ENCODE measurements around the gene CAPN5. TPM values are rescaled to one million over a fixed set of nuclear protein-coding genes. Genes with fewer than 3 reads are reported as not detected.
"Not testable (repeated sequence)": the region's sequence is repeated elsewhere in the genome, so short reads cannot be mapped to it uniquely, and the experiment has no call there.

Gene CAPN5
- total and polyA plus RNA-seq, 2 donors: 1.5 to 3.0 TPM

GRCh38 chr11:77096591-77097019 lies 29.8 kb downstream of the CAPN5 start:
- Histone ChIP-seq H3K27ac (ENCODE audit: low read depth in 1 of 2, low read length in 1 of 2) (no peak overlapping the region), H3K4me1 (ENCODE audit: control insufficient read depth in 2 of 2, insufficient read depth in 2 of 2, low read length in 2 of 2) (no peaks in the 10 kb centered on the region), H3K36me3 (ENCODE audit: control insufficient read depth in 2 of 2, insufficient read depth in 2 of 2, low read length in 1 of 2) (no peaks in the 10 kb centered on the region), H3K4me3 (ENCODE audit: low read length in 2 of 2) (no peak overlapping the region), H3K27me3 (ENCODE audit: control insufficient read depth in 2 of 2, insufficient read depth in 1 of 2, low read length in 1 of 2) (no peaks in the 10 kb centered on the region), H3K9me3 (ENCODE audit: control insufficient read depth in 2 of 2, insufficient read depth in 1 of 2, low read length in 1 of 2) (no peaks in the 10 kb centered on the region)
- DNase-seq (ENCODE audit: low read depth in 6 of 9, low spot score in 9 of 9): no peak
- 97% methylated on average over 8 of the region's 8 CpGs for WGBS

- H3K9me3 ChIP-seq (ENCODE audit: control insufficient read depth in 2 of 2, insufficient read depth in 1 of 2, low read length in 1 of 2); H3K36me3 ChIP-seq (ENCODE audit: control insufficient read depth in 2 of 2, insufficient read depth in 2 of 2, low read length in 1 of 2); H3K4me1 ChIP-seq (ENCODE audit: control insufficient read depth in 2 of 2, insufficient read depth in 2 of 2, low read length in 2 of 2); H3K27ac ChIP-seq (ENCODE audit: low read depth in 1 of 2, low read length in 1 of 2); H3K27me3 ChIP-seq (ENCODE audit: control insufficient read depth in 2 of 2, insufficient read depth in 1 of 2, low read length in 1 of 2); H3K4me3 ChIP-seq (ENCODE audit: low read length in 2 of 2); DNase-seq (ENCODE audit: low read depth in 6 of 9, low spot score in 9 of 9): not testable (repeated sequence)
- 85% methylated on average over 4 of the region's 4 CpGs for WGBS
Measured at GRCh38 chr11:77097180-77097579, 30.4 kb downstream of the CAPN5 start.

DNA sequence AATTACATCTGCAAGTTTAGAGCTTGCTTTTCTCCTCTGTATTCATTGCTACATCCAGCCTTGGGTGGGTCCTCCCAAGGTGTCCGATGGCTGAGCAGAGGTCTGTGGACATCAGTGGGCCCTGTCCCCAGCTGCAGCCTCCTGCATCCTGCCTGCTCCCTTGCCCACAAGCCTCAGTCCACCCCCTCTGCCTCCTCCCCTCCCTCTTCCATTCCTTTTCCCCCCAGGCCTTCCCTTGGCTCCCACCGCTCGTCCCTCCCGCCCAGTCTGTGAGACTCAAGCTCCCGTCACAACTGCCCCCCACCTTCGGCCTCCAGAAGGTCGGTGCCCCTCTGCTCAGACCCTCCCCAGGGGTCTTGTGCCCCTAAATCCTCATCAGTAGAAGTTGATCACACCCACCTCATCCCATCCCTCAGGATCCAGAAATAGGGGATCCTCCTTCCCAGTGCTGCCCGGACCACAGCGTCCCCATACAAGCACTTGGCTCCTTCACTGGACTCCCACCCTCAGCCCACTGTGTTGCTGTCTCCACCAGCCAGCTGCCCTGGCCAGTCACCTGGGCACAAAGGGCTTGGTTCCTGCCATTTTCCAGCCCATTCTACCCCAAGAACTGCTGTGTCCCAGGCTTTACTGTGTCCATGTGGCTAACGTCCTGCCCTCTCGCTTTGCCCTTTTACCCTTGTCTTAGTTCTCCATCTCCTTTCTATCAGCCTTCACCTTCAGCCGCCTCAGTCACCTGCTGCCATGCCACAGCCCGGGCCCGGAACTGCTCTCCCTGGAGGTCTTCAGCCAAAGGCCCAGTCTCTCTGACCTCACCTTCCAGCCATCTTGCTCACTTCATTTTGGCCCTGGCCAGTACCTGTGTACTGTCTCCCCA lies 33.6 kb downstream of the CAPN5 start:
- H3K27me3 ChIP-seq (ENCODE audit: control insufficient read depth in 2 of 2, insufficient read depth in 1 of 2, low read length in 1 of 2): no peaks in the 10 kb centered on the region
- no peak overlapping the region for H3K27ac ChIP-seq (ENCODE audit: low read depth in 1 of 2, low read length in 1 of 2)
- no peak for DNase-seq (ENCODE audit: low read depth in 6 of 9, low spot score in 9 of 9)
- no peaks in the 10 kb centered on the region for H3K4me1 ChIP-seq (ENCODE audit: control insufficient read depth in 2 of 2, insufficient read depth in 2 of 2, low read length in 2 of 2)
- no peaks in the 10 kb centered on the region for H3K36me3 ChIP-seq (ENCODE audit: control insufficient read depth in 2 of 2, insufficient read depth in 2 of 2, low read length in 1 of 2)
- no peaks in the 10 kb centered on the region for H3K9me3 ChIP-seq (ENCODE audit: control insufficient read depth in 2 of 2, insufficient read depth in 1 of 2, low read length in 1 of 2)
- no peak overlapping the region for H3K4me3 ChIP-seq (ENCODE audit: low read length in 2 of 2)
- 96% methylated on average over 14 of the region's 14 CpGs for WGBS

GRCh38 chr11:77101043-77101537 lies 34.3 kb downstream of the CAPN5 start:
- H3K27me3 ChIP-seq (ENCODE audit: control insufficient read depth in 2 of 2, insufficient read depth in 1 of 2, low read length in 1 of 2): no peaks in the 10 kb centered on the region

GRCh38 chr11:77102246-77103210 lies 35.8 kb downstream of the CAPN5 start, which contains the start of gene OMP:
OMP (plus strand) TSS chr11:77102840; CDS start chr11:77102840, 0 bp downstream.
- H3K9me3 ChIP-seq (ENCODE audit: control insufficient read depth in 2 of 2, insufficient read depth in 1 of 2, low read length in 1 of 2): no peaks in the 10 kb centered on the region
- DNase-seq (ENCODE audit: low read depth in 6 of 9, low spot score in 9 of 9): no peak
- H3K27me3 ChIP-seq (ENCODE audit: control insufficient read depth in 2 of 2, insufficient read depth in 1 of 2, low read length in 1 of 2): no peaks in the 10 kb centered on the region
- 96% methylated on average over 37 of the region's 37 CpGs for WGBS
- no peaks in the 10 kb centered on the region for H3K36me3 ChIP-seq (ENCODE audit: control insufficient read depth in 2 of 2, insufficient read depth in 2 of 2, low read length in 1 of 2)
- H3K4me3 ChIP-seq (ENCODE audit: low read length in 2 of 2): no peak within 1 kb of the TSS
- no peaks in the 10 kb centered on the region for H3K4me1 ChIP-seq (ENCODE audit: control insufficient read depth in 2 of 2, insufficient read depth in 2 of 2, low read length in 2 of 2)
- H3K27ac ChIP-seq (ENCODE audit: low read depth in 1 of 2, low read length in 1 of 2): no peak within 1 kb of the TSS

More at GRCh38 chr11:77101043-77101537, 34.3 kb downstream of the CAPN5 start:
- Histone ChIP-seq H3K4me3 (ENCODE audit: low read length in 2 of 2) (no peak overlapping the region), H3K27ac (ENCODE audit: low read depth in 1 of 2, low read length in 1 of 2) (no peak overlapping the region), H3K36me3 (ENCODE audit: control insufficient read depth in 2 of 2, insufficient read depth in 2 of 2, low read length in 1 of 2) (no peaks in the 10 kb centered on the region), H3K4me1 (ENCODE audit: control insufficient read depth in 2 of 2, insufficient read depth in 2 of 2, low read length in 2 of 2) (no peaks in the 10 kb centered on the region), H3K9me3 (ENCODE audit: control insufficient read depth in 2 of 2, insufficient read depth in 1 of 2, low read length in 1 of 2) (no peaks in the 10 kb centered on the region)
- 90% methylated on average over 5 of the region's 5 CpGs for WGBS
- peak in 2 of 9 donors; percentile 13 to 24 for DNase-seq (ENCODE audit: low read depth in 6 of 9, low spot score in 9 of 9)

GRCh38 chr11:77103319-77103718 lies 36.5 kb downstream of the CAPN5 start:
- no peak overlapping the region for H3K27ac ChIP-seq (ENCODE audit: low read depth in 1 of 2, low read length in 1 of 2)
- H3K36me3 ChIP-seq (ENCODE audit: control insufficient read depth in 2 of 2, insufficient read depth in 2 of 2, low read length in 1 of 2): no peaks in the 10 kb centered on the region
- peaks cover 0 to 5% of the 10 kb centered on the region in 2 donors for H3K4me1 ChIP-seq (ENCODE audit: control insufficient read depth in 2 of 2, insufficient read depth in 2 of 2, low read length in 2 of 2)
- H3K9me3 ChIP-seq (ENCODE audit: control insufficient read depth in 2 of 2, insufficient read depth in 1 of 2, low read length in 1 of 2): no peaks in the 10 kb centered on the region
- no peaks in the 10 kb centered on the region for H3K27me3 ChIP-seq (ENCODE audit: control insufficient read depth in 2 of 2, insufficient read depth in 1 of 2, low read length in 1 of 2)
- H3K4me3 ChIP-seq (ENCODE audit: low read length in 2 of 2): no peak overlapping the region
- no peak for DNase-seq (ENCODE audit: low read depth in 6 of 9, low spot score in 9 of 9)
- WGBS: 79% methylated on average over 2 of the region's 2 CpGs

DNA sequence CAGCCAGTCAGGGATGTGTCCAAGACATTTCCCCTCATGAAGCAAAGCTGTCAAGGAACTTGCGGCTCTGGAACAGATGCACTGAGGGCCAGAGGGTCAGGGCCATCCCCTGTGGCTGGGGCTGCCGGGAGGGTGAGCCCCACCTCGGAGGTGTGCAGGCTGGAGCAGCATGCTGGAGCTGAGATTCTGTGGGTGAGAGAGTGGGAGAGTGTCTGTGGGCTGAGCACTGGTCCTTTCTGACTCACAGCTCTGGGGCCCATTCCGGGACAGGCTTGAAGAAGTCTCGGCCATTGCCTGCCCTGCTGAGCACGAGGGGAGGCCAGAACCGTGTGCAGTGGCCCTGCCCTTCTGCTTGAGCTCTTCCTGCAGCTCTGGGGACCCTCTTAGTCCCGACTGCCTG lies 38.0 kb downstream of the CAPN5 start:
- 97% methylated on average over 8 of the region's 8 CpGs for whole genome bisulfite sequencing
- no peak overlapping the region for H3K27ac ChIP-seq (ENCODE audit: low read depth in 1 of 2, low read length in 1 of 2)
- H3K36me3 ChIP-seq (ENCODE audit: control insufficient read depth in 2 of 2, insufficient read depth in 2 of 2, low read length in 1 of 2): no peaks in the 10 kb centered on the region
- no peak for DNase-seq (ENCODE audit: low read depth in 6 of 9, low spot score in 9 of 9)
- no peaks in the 10 kb centered on the region for H3K27me3 ChIP-seq (ENCODE audit: control insufficient read depth in 2 of 2, insufficient read depth in 1 of 2, low read length in 1 of 2)
- H3K9me3 ChIP-seq (ENCODE audit: control insufficient read depth in 2 of 2, insufficient read depth in 1 of 2, low read length in 1 of 2): no peaks in the 10 kb centered on the region
- H3K4me3 ChIP-seq (ENCODE audit: low read length in 2 of 2): no peak overlapping the region
- peaks cover 0 to 5% of the 10 kb centered on the region in 2 donors for H3K4me1 ChIP-seq (ENCODE audit: control insufficient read depth in 2 of 2, insufficient read depth in 2 of 2, low read length in 2 of 2)

DNA sequence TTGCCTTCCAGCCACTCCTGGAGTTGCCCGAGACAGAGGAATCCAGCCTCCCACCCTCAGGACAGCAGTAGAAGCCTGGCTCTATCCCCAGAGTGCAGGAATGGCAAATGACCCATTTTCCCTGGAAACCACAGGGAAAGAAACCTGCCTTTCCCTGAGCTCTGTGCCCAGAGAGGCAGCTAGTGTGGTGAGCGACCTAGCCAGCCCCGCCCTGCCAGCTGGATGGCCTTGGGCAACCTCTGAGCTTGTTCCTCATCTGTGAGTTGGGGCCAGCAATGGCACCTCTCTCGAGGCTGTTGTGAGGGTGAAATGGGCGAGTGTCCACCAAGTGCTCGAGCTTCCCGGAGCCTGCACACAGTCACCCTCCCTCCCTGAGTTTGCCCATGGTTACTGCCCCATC lies 39.5 kb downstream of the CAPN5 start:
- Histone ChIP-seq H3K36me3 (ENCODE audit: control insufficient read depth in 2 of 2, insufficient read depth in 2 of 2, low read length in 1 of 2) (no peaks in the 10 kb centered on the region), H3K4me3 (ENCODE audit: low read length in 2 of 2) (no peak overlapping the region), H3K9me3 (ENCODE audit: control insufficient read depth in 2 of 2, insufficient read depth in 1 of 2, low read length in 1 of 2) (no peaks in the 10 kb centered on the region), H3K4me1 (ENCODE audit: control insufficient read depth in 2 of 2, insufficient read depth in 2 of 2, low read length in 2 of 2) (peaks cover 0 to 5% of the 10 kb centered on the region in 2 donors), H3K27me3 (ENCODE audit: control insufficient read depth in 2 of 2, insufficient read depth in 1 of 2, low read length in 1 of 2) (no peaks in the 10 kb centered on the region), H3K27ac (ENCODE audit: low read depth in 1 of 2, low read length in 1 of 2) (no peak overlapping the region)
- WGBS: 95% methylated on average over 7 of the region's 7 CpGs
- DNase-seq (ENCODE audit: low read depth in 6 of 9, low spot score in 9 of 9): no peak

Measured in thymus (tissue), 11 donors.